Measurements from ENCODE around the gene SLC25A4. TPM values are rescaled to one million over a fixed set of nuclear protein-coding genes. Genes with fewer than 3 reads are reported as not detected.
"Not testable (repeated sequence)": the region's sequence is repeated elsewhere in the genome, so short reads cannot be mapped to it uniquely, and the experiment has no call there.

SLC25A4 gene
- total RNA-seq, 1 experiment from 2014 or later: 40.2 TPM

DNA sequence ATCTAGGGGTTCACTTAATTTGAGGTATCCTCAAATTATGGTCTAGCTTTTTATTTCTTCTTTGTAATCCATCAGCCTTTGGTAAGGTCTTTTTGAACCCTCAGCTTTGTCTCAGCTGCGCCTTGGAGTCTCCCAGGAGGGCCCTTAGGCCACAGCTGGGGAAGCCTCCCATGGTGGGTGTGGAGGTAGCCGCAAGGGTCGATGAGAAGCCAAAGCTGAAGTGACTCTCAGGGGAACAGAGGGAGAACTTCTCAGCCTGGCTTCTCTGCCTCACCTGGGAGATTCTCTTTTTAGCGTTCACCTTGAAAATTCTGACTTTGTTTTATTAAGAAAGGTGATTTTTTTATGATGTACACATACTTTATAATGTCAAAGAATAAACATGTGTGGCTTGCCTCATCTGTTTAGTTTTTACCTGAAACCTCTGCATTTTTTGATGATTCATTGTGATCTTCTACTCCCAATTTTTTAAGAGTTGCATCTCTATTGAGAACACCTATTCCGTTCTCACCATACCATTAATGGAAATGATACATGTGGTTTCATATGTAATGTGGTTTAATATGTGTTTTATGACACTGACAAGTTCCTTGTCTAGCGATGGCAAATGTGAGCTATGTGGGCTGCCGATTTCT, 25.6 kb upstream of the SLC25A4 start (continued):
- TF ChIP-seq, protein P1, sequence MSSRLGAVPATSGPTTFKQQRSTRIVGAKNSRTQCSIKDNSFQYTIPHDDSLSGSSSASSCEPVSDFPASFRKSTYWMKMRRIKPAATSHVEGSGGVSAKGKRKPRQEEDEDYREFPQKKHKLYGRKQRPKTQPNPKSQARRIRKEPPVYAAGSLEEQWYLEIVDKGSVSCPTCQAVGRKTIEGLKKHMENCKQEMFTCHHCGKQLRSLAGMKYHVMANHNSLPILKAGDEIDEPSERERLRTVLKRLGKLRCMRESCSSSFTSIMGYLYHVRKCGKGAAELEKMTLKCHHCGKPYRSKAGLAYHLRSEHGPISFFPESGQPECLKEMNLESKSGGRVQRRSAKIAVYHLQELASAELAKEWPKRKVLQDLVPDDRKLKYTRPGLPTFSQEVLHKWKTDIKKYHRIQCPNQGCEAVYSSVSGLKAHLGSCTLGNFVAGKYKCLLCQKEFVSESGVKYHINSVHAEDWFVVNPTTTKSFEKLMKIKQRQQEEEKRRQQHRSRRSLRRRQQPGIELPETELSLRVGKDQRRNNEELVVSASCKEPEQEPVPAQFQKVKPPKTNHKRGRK (CRISPR knock-in tag; IDR thresholded peaks at IDR 0.05; ENCODE audit: borderline replicate concordance): no peak
- TF ChIP-seq, protein P2, sequence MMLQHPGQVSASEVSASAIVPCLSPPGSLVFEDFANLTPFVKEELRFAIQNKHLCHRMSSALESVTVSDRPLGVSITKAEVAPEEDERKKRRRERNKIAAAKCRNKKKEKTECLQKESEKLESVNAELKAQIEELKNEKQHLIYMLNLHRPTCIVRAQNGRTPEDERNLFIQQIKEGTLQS (CRISPR knock-in tag; conservative IDR thresholded peaks at IDR 0.05): no peak

DNA sequence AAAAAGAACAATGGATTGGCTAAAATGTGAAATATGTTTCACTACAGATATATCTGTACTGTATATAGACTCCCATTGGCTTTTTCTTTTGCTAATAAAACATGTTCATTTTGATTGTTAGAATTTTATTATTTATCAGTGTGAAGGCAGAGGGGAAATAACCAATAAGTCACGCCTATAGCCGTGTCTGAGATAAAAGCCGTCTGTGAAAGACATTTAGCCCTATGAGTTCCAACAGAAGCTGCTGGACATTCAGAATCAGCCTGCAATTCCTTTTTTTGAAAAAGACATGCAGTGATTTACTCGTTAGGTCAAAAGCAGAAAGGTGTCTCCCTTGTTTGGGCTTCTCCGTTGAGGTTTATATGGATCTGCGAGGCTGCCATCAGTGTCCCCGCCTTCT, 24.2 kb upstream of the SLC25A4 start:
- ChIA-PET POLR2A (no interaction called here), CTCF (interaction anchor here (1.1 to 1.6 kb wide), 3 partner anchors 16 to 79 kb away, joined by 4 to 6 read pairs (median 4); no protein-coding TSS in a partner anchor)
- no peak for ATAC-seq
- Mint-ChIP-seq H3K27me3 (ENCODE audit: low read depth) (no peaks in the 10 kb centered on the region; the same call in 1 of the 2 replicates), H3K36me3 (no peaks in the 10 kb centered on the region), H3K27ac (no peak overlapping the region), H3K4me1 (peaks cover 44% of the 10 kb centered on the region), H3K9me3 (no peaks in the 10 kb centered on the region), H3K4me3 (no peak overlapping the region)
- TF ChIP-seq CBFB (CRISPR knock-in tag; IDR thresholded peaks at IDR 0.05; ENCODE audit: low read depth) (no peak), NR2C2 (CRISPR knock-in tag; IDR thresholded peaks at IDR 0.05) (no peak)
- DNase-seq (ENCODE audit: low spot score): no peak

DNA sequence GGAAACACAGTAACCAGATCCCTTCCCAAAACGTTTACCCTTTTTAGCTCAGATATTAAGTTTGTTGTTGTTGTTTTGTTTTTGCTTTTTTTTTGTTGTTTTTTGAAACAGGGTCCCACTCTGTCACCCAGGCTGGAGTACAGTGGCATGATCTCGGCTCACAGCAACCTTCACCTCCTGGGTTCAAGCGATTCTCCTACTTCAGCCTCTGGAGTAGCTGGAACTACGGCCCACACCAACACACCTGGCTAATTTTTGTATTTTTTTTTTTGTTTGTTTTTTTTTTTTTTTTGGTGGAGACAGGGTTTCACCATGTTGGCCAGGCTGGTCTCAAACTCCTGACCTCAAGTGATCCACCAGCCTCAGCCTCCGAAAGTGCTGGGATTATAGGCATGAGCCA, 23.6 kb upstream of the SLC25A4 start:
- H3K27ac Mint-ChIP-seq; DNase-seq (ENCODE audit: low spot score); H3K4me3 Mint-ChIP-seq; H3K9me3 Mint-ChIP-seq; H3K36me3 Mint-ChIP-seq; ATAC-seq; H3K27me3 Mint-ChIP-seq (ENCODE audit: low read depth); POLR2A ChIA-PET: not testable (repeated sequence)
- CTCF ChIA-PET: interaction anchor here (0.5 to 1.6 kb wide), 4 partner anchors 9 to 23 kb away, joined by 3 to 6 read pairs (median 4); no protein-coding TSS in a partner anchor
- peaks cover 38% of the 10 kb centered on the region for H3K4me1 Mint-ChIP-seq

DNA sequence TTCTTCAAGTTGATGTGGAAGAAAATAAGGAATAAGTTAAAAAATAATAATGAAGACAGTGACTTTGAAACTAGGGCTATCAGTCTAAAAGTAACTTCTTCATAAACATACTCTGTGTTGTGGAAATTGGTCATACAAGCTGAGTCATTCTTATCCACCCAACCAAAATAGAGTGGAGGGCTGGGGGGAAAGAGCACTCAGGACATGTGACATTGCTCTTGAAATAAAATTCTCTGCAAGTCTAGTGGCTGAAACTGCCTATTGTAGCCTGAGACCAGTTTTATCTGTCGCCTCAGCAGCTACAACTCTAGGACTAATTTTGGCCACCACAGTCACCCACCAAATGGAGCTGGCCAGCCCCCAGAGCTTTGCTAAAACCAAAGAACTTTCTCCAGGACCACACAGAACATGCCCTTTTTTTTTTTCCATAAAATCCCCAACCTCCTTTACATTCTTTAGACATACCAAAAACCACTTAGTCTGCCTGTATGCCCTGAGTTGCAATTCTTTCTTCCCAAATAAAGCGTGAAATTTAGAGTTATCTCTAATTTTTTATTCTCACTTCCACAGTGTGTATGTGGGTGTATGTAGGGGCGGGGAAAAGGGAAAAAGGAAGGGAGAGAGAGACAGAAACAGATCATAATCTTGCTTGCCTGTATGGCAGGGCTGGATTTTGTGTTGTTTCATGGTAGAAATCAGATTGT, 23.0 kb upstream of the SLC25A4 start:
- no peak for ATAC-seq
- no peak overlapping the region for H3K4me3 Mint-ChIP-seq
- peaks cover 2% of the 10 kb centered on the region for H3K9me3 Mint-ChIP-seq
- POLR2A ChIA-PET: no interaction called here
- H3K27me3 Mint-ChIP-seq (ENCODE audit: low read depth): no peaks in the 10 kb centered on the region; the same call in 1 of the 2 replicates
- no peak for DNase-seq (ENCODE audit: low spot score)
- H3K36me3 Mint-ChIP-seq: 0 out of 2 replicates have a peak, but pooled peaks cover under 1% of the 10 kb centered on the region
- CTCF ChIA-PET: interaction anchor here (0.5 to 1.6 kb wide), 7 partner anchors 8 to 112 kb away, joined by 3 to 6 read pairs (median 4); no protein-coding TSS in a partner anchor
- H3K27ac Mint-ChIP-seq: peak overlapping the region; percentile 47
- peaks cover 36% of the 10 kb centered on the region for H3K4me1 Mint-ChIP-seq
- no peak for TF ChIP-seq MXD4 (CRISPR knock-in tag; IDR thresholded peaks at IDR 0.05; ENCODE audit: borderline replicate concordance)
- no peak for TF ChIP-seq TEAD4 (CRISPR knock-in tag; IDR thresholded peaks at IDR 0.05)
- TF ChIP-seq, protein P3, sequence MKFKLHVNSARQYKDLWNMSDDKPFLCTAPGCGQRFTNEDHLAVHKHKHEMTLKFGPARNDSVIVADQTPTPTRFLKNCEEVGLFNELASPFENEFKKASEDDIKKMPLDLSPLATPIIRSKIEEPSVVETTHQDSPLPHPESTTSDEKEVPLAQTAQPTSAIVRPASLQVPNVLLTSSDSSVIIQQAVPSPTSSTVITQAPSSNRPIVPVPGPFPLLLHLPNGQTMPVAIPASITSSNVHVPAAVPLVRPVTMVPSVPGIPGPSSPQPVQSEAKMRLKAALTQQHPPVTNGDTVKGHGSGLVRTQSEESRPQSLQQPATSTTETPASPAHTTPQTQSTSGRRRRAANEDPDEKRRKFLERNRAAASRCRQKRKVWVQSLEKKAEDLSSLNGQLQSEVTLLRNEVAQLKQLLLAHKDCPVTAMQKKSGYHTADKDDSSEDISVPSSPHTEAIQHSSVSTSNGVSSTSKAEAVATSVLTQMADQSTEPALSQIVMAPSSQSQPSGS (CRISPR knock-in tag; IDR thresholded peaks at IDR 0.05; ENCODE audit: borderline replicate concordance, low read depth): no peak

DNA sequence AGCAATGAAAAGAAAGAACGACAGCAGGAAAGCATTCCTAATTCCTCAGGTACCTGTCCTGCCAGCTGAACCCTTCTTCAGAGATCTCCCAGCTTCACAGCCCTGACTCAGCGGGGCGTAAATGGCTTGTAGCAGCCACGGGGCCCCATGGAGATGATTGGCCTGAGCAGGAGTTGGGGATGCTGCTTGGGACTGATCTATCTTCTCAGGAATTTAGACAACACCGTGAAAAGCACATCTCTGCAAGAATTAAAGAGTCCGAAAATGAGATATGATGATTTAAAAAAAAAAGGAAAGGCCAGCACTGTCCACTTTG, 22.5 kb upstream of the SLC25A4 start:
- Mint-ChIP-seq H3K27me3 (ENCODE audit: low read depth) (no peaks in the 10 kb centered on the region; the same call in 1 of the 2 replicates), H3K9me3 (peaks cover 3% of the 10 kb centered on the region), H3K27ac (peak overlapping the region; percentile 47; the same call in 1 of the 2 replicates), H3K4me1 (peaks cover 34% of the 10 kb centered on the region), H3K36me3 (0 out of 2 replicates have a peak, but pooled peaks cover 3% of the 10 kb centered on the region), H3K4me3 (no peak overlapping the region)
- DNase-seq (ENCODE audit: low spot score): no peak
- TF ChIP-seq CREM (CRISPR knock-in tag; IDR thresholded peaks at IDR 0.05): no peak
- TF ChIP-seq RORB (CRISPR knock-in tag; IDR thresholded peaks at IDR 0.05): no peak
- TF ChIP-seq, protein P4, sequence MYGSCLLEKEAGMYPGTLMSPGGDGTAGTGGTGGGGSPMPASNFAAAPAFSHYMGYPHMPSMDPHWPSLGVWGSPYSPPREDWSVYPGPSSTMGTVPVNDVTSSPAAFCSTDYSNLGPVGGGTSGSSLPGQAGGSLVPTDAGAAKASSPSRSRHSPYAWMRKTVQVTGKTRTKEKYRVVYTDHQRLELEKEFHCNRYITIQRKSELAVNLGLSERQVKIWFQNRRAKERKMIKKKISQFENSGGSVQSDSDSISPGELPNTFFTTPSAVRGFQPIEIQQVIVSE (CRISPR knock-in tag; IDR thresholded peaks at IDR 0.05; ENCODE audit: borderline replicate concordance): no peak
- ATAC-seq: peak; percentile 43
- ChIA-PET POLR2A (no interaction called here), CTCF (interaction anchor here (0.9 to 1.6 kb wide), 3 partner anchors 24 to 113 kb away, joined by 3 to 6 read pairs (median 3); no protein-coding TSS in a partner anchor)

Measured in WTC11 (cell line).